HUES6 (cell line): ENCODE data around the gene UBE2R2.

Source experiments
- H3K27ac ChIP-seq: 2 replicates; pipeline ENCODE4 v1.7.0; 2013; ENCODE audit warnings: low read depth, mild to moderate bottlenecking, low read length, inconsistent platforms
- H3K27me3 ChIP-seq: 2 replicates; pipeline ENCODE4 v1.6.1; 2013; ENCODE audit warnings: low read length; ENCODE audit not compliant: control insufficient read depth, insufficient read depth
- H3K36me3 ChIP-seq: 2 replicates; pipeline ENCODE4 v1.6.1; 2013; ENCODE audit warnings: low read length; ENCODE audit not compliant: control insufficient read depth, insufficient read depth
- H3K4me1 ChIP-seq: 2 replicates; pipeline ENCODE4 v1.6.1; 2013; ENCODE audit warnings: low read length; ENCODE audit not compliant: control insufficient read depth, insufficient read depth
- H3K4me3 ChIP-seq: 2 replicates; pipeline ENCODE4 v1.5.1; 2013; ENCODE audit warnings: low read depth, low read length
- H3K9ac ChIP-seq: one replicate; pipeline ENCODE4 v1.6.1; 2013; ENCODE audit warnings: mild to moderate bottlenecking, low read length
- H3K9me3 ChIP-seq: 2 replicates; pipeline ENCODE4 v1.6.1; 2013; ENCODE audit warnings: low read depth, low read length; ENCODE audit not compliant: control insufficient read depth, insufficient read depth

The UBE2R2 gene

GRCh38 chr9:33919276-33919897, 102.4 kb downstream of the UBE2R2 start:
- Histone ChIP-seq H3K36me3 (peaks cover 80% of the 10 kb centered on the region), H3K4me1 (peaks cover 7% of the 10 kb centered on the region; the same call in 1 of the 2 replicates), H3K9me3 (no peaks in the 10 kb centered on the region), H3K27me3 (no peaks in the 10 kb centered on the region), H3K9ac (no peak overlapping the region), H3K27ac (no peak overlapping the region), H3K4me3 (no peak overlapping the region)

- Histone ChIP-seq H3K9me3 (no peaks in the 10 kb centered on the region), H3K27ac (no peak overlapping the region), H3K27me3 (no peaks in the 10 kb centered on the region), H3K4me1 (peaks cover 7% of the 10 kb centered on the region; the same call in 1 of the 2 replicates), H3K4me3 (no peak overlapping the region), H3K36me3 (peaks cover 96% of the 10 kb centered on the region), H3K9ac (no peak overlapping the region)
Observed at GRCh38 chr9:33921967-33922895, 105.3 kb downstream of the UBE2R2 start.

DNA sequence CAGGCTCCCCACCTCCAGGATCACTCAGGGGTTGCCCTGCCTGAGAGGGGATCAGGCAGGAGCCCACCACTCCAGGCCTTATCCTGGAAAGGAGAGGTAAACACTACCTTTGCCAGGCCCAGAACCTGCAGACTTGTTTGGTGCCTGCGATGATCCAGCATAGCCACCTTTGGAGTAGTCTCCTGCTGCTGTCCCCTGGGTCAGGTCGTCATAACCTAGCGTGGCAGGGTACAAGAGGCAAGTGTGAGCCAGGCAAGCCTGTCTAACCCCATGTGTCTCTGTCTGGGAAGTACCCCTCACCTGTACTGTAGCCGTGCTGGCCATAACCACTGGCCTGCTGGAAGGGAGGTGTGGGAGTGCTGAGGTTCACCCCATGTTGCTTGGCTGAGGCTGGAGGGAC, 106.1 kb downstream of the UBE2R2 start:
- peaks cover 7% of the 10 kb centered on the region; the same call in 1 of the 2 replicates for H3K4me1 ChIP-seq
- no peak overlapping the region for H3K4me3 ChIP-seq
- no peaks in the 10 kb centered on the region for H3K27me3 ChIP-seq
- peaks cover 96% of the 10 kb centered on the region for H3K36me3 ChIP-seq
- H3K27ac ChIP-seq: no peak overlapping the region
- H3K9me3 ChIP-seq: no peaks in the 10 kb centered on the region
- H3K9ac ChIP-seq: no peak overlapping the region

DNA sequence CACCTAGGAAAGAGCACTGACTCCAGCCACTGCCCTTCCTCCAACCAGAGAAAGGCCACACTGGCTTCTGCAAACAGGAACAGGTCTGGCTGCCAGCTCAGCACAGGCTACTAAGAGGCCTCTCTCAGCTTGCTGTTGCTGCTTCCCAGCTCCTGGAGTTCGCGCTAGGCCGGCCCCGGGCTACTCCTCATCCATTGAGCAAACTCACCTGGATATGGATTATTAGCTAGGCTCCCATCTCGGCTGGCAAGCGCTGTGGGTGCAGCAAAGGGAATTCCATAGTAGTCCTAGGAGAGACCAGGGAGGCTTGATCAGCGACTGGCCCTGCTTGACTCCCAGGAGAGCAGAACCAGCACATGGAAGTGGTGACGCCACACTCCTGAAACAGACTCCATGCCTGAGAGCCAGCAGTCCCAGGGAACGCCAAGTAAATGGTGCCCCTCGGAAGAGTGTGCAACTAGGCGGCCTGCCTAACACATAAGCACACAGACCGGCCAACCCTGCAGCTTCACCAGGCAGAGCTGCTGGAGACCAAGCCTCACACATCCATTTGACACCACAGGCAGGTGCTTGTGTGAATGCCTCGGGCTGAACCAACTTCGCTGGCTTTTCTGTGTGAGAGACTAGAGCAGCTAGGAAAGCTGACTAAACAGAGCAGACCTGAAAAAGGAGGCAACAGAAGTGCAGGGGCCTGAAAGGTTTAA, 107.2 kb downstream of the UBE2R2 start:
- H3K9me3 ChIP-seq: no peaks in the 10 kb centered on the region
- H3K36me3 ChIP-seq: peaks cover 96% of the 10 kb centered on the region
- no peak overlapping the region for H3K9ac ChIP-seq
- H3K27me3 ChIP-seq: no peaks in the 10 kb centered on the region
- no peak overlapping the region for H3K27ac ChIP-seq
- H3K4me1 ChIP-seq: peaks cover 7% of the 10 kb centered on the region; the same call in 1 of the 2 replicates
- H3K4me3 ChIP-seq: no peak overlapping the region

- no peaks in the 10 kb centered on the region for H3K9me3 ChIP-seq
- no peaks in the 10 kb centered on the region for H3K27me3 ChIP-seq
- peaks cover 1% of the 10 kb centered on the region; the same call in 1 of the 2 replicates for H3K4me1 ChIP-seq
- no peak overlapping the region for H3K9ac ChIP-seq
- peaks cover 93% of the 10 kb centered on the region for H3K36me3 ChIP-seq
- H3K4me3 ChIP-seq: no peak overlapping the region
- H3K27ac ChIP-seq: no peak overlapping the region
Observed at GRCh38 chr9:33924978-33925797, 108.2 kb downstream of the UBE2R2 start.

- H3K9ac ChIP-seq: no peak overlapping the region
- H3K27me3 ChIP-seq: no peaks in the 10 kb centered on the region
- H3K4me3 ChIP-seq: no peak overlapping the region
- peaks cover 93% of the 10 kb centered on the region for H3K36me3 ChIP-seq
- H3K9me3 ChIP-seq: no peaks in the 10 kb centered on the region
- H3K27ac ChIP-seq: no peak overlapping the region
- H3K4me1 ChIP-seq: no peaks in the 10 kb centered on the region
Observed at GRCh38 chr9:33926746-33927485, 110.0 kb downstream of the UBE2R2 start.

- Histone ChIP-seq H3K4me3 (no peak overlapping the region), H3K27me3 (no peaks in the 10 kb centered on the region), H3K27ac (no peak overlapping the region), H3K36me3 (peaks cover 93% of the 10 kb centered on the region), H3K9me3 (no peaks in the 10 kb centered on the region), H3K9ac (no peak overlapping the region), H3K4me1 (no peaks in the 10 kb centered on the region)
Observed at GRCh38 chr9:33927694-33928093, 110.7 kb downstream of the UBE2R2 start.

DNA sequence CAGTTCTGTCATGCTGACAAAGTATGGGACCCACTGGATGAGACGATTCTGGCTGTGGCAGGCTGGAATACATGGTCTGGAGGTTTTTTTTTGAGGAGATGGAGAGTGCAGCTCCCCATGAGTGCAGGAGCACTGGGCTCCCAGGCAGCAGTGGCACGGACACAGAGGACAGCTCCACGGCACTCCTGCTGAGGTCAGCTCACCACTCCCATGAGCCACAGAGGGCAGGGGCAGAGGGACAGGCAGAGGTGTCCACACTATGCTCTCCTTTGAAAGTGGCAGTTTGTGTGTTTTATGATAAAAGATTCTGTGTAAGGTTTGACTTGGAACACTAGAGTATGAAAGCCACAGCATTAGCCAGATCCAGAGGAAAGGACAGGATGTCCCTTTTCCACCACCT, 114.4 kb downstream of the UBE2R2 start:
- peaks cover 93% of the 10 kb centered on the region for H3K36me3 ChIP-seq
- H3K27ac ChIP-seq: no peak overlapping the region
- no peaks in the 10 kb centered on the region for H3K27me3 ChIP-seq
- no peak overlapping the region for H3K9ac ChIP-seq
- H3K9me3 ChIP-seq: no peaks in the 10 kb centered on the region
- peaks cover 16% of the 10 kb centered on the region for H3K4me1 ChIP-seq
- H3K4me3 ChIP-seq: no peak overlapping the region

DNA sequence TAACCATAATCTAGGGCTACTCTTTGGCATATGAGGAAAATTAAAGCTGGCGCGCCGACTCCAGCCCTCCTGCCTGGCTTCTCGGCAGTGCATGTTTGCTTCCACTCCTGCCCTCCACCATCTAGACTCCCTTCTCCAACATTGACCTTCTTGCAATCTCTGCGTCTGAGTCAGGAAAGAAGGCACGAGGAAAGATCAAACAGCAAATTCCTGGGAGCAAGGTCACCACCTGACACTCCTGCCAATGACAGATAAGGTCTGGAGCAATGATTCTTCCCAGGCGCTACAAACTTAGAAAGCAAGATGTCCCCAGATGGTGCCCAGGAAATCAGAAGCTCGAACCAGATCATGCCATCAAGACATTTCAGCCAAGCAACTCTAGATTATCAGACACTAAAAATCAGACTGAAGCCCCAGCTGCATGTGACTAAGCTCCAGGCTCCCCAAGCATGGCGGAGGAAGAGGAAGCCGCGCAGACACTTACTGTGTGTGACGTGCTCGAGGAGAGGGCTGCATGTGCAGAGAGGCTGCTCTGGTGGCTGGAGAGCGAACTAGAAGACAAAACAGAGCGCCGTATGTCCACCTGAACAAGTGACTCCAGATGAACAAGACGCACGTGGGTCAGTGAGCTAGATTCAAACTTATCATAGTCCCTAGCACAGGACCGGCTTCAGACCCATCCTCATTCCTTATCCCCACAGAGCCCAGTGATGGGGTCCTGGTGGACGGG, 115.3 kb downstream of the UBE2R2 start:
- H3K4me1 ChIP-seq: peaks cover 16% of the 10 kb centered on the region
- no peaks in the 10 kb centered on the region for H3K27me3 ChIP-seq
- H3K4me3 ChIP-seq: no peak overlapping the region
- no peak overlapping the region for H3K9ac ChIP-seq
- no peaks in the 10 kb centered on the region for H3K9me3 ChIP-seq
- no peak overlapping the region for H3K27ac ChIP-seq
- peaks cover 93% of the 10 kb centered on the region for H3K36me3 ChIP-seq
